Measurements from ENCODE around the gene NHSL1.

The NHSL1 gene

GRCh38 chr6:138492113-138492512 lies 7.2 kb downstream of the NHSL1 start:
- no peak for DNase-seq

GRCh38 chr6:138491017-138491416 lies 8.3 kb downstream of the NHSL1 start:
- no peak for DNase-seq

- DNase-seq, result no peak
Observed at GRCh38 chr6:138489846-138490245, 9.4 kb downstream of the NHSL1 start.

- DNase-seq, result no peak
Observed at GRCh38 chr6:138487102-138487604, 12.1 kb downstream of the NHSL1 start.

- DNase-seq, result no peak
Observed at GRCh38 chr6:138486249-138487101, 12.8 kb downstream of the NHSL1 start.

- DNase-seq, result no peak
Observed at GRCh38 chr6:138485586-138486248, 13.6 kb downstream of the NHSL1 start.

- DNase-seq, result no peak
Observed at GRCh38 chr6:138485005-138485545, 14.2 kb downstream of the NHSL1 start.

GRCh38 chr6:138484018-138484731 lies 15.1 kb downstream of the NHSL1 start:
- DNase-seq, result no peak

GRCh38 chr6:138482816-138483215 lies 16.5 kb downstream of the NHSL1 start:
- DNase-seq, result no peak

GRCh38 chr6:138480279-138480949 lies 18.9 kb downstream of the NHSL1 start:
- no peak for DNase-seq

GRCh38 chr6:138477913-138478539 lies 21.3 kb downstream of the NHSL1 start:
- no peak for DNase-seq

- no peak for DNase-seq
Observed at GRCh38 chr6:138476116-138476515, 23.2 kb downstream of the NHSL1 start.

GRCh38 chr6:138473144-138473543 lies 26.1 kb downstream of the NHSL1 start:
- DNase-seq, result no peak

GRCh38 chr6:138468320-138469015 lies 30.8 kb downstream of the NHSL1 start:
- DNase-seq, result no peak

- no peak for DNase-seq
Observed at GRCh38 chr6:138467901-138468300, 31.4 kb downstream of the NHSL1 start.

GRCh38 chr6:138465007-138465645 lies 34.2 kb downstream of the NHSL1 start:
- peak; percentile 14 for DNase-seq

- DNase-seq, result no peak
Observed at GRCh38 chr6:138464085-138464484, 35.2 kb downstream of the NHSL1 start.

- DNase-seq, result no peak
Observed at GRCh38 chr6:138461647-138462046, 37.6 kb downstream of the NHSL1 start.

GRCh38 chr6:138456401-138456790 lies 42.9 kb downstream of the NHSL1 start:
- no peak for DNase-seq

GRCh38 chr6:138455746-138456400 lies 43.4 kb downstream of the NHSL1 start:
- no peak for DNase-seq
